ENCODE results near the gene PTGIS. TPM values are rescaled to one million over a fixed set of nuclear protein-coding genes. Genes with fewer than 3 reads are reported as not detected.

Gene PTGIS
- total and polyA plus RNA-seq, 9 donors = 23.8 to 45.4 (median 28.7) TPM

- no peak overlapping the region for H3K27ac ChIP-seq (ENCODE audit: low read length)
- 61% methylated on average over 5 of the region's 6 CpGs for WGBS (ENCODE audit: insufficient coverage)
- H3K4me3 ChIP-seq (ENCODE audit: low read length) = no peak overlapping the region
- peaks cover 2% of the 10 kb centered on the region for H3K9me3 ChIP-seq (replicated peaks; ENCODE audit: control insufficient read depth, low read depth, low read length)
- DNase-seq = no peak
- peaks cover 12% of the 10 kb centered on the region for H3K4me1 ChIP-seq (ENCODE audit: control insufficient read depth, insufficient read depth, low read length)
- peaks cover 17% of the 10 kb centered on the region for H3K36me3 ChIP-seq (ENCODE audit: control insufficient read depth, insufficient read depth, low read length)
- no peaks in the 10 kb centered on the region for H3K27me3 ChIP-seq (ENCODE audit: control insufficient read depth, insufficient read depth, low read length)
Observed at GRCh38 chr20:49503176-49503575, 64.8 kb downstream of the PTGIS start.

- Histone ChIP-seq H3K27me3 (ENCODE audit: control insufficient read depth, insufficient read depth, low read length) (no peaks in the 10 kb centered on the region), H3K4me3 (ENCODE audit: low read length) (no peak overlapping the region), H3K27ac (ENCODE audit: low read length) (no peak overlapping the region), H3K4me1 (ENCODE audit: control insufficient read depth, insufficient read depth, low read length) (peaks cover 7% of the 10 kb centered on the region), H3K9me3 (replicated peaks; ENCODE audit: control insufficient read depth, low read depth, low read length) (peaks cover 2% of the 10 kb centered on the region), H3K36me3 (ENCODE audit: control insufficient read depth, insufficient read depth, low read length) (peaks cover 5% of the 10 kb centered on the region)
- peak; percentile 16 for DNase-seq
- WGBS (ENCODE audit: insufficient coverage) = 89% methylated on average over 3 of the region's 3 CpGs
Observed at GRCh38 chr20:49501917-49502316, 66.0 kb downstream of the PTGIS start.

- 44% methylated on average over 1 of the region's 1 CpG for WGBS (ENCODE audit: insufficient coverage)
- Histone ChIP-seq H3K36me3 (ENCODE audit: control insufficient read depth, insufficient read depth, low read length) (no peaks in the 10 kb centered on the region), H3K27me3 (ENCODE audit: control insufficient read depth, insufficient read depth, low read length) (no peaks in the 10 kb centered on the region), H3K4me1 (ENCODE audit: control insufficient read depth, insufficient read depth, low read length) (no peaks in the 10 kb centered on the region), H3K9me3 (replicated peaks; ENCODE audit: control insufficient read depth, low read depth, low read length) (peaks cover 2% of the 10 kb centered on the region), H3K4me3 (ENCODE audit: low read length) (no peak overlapping the region), H3K27ac (ENCODE audit: low read length) (no peak overlapping the region)
- DNase-seq = no peak
Observed at GRCh38 chr20:49497398-49497669, 70.6 kb downstream of the PTGIS start.

- Histone ChIP-seq H3K36me3 (ENCODE audit: control insufficient read depth, insufficient read depth, low read length) (no peaks in the 10 kb centered on the region), H3K4me1 (ENCODE audit: control insufficient read depth, insufficient read depth, low read length) (no peaks in the 10 kb centered on the region), H3K4me3 (ENCODE audit: low read length) (no peak overlapping the region), H3K27ac (ENCODE audit: low read length) (no peak overlapping the region), H3K27me3 (ENCODE audit: control insufficient read depth, insufficient read depth, low read length) (no peaks in the 10 kb centered on the region), H3K9me3 (replicated peaks; ENCODE audit: control insufficient read depth, low read depth, low read length) (no peaks in the 10 kb centered on the region)
- no peak for DNase-seq
- 49% methylated on average over 5 of the region's 5 CpGs for WGBS (ENCODE audit: insufficient coverage)
Observed at GRCh38 chr20:49496553-49497397, 71.2 kb downstream of the PTGIS start.

- Histone ChIP-seq H3K4me1 (ENCODE audit: control insufficient read depth, insufficient read depth, low read length) (no peaks in the 10 kb centered on the region), H3K4me3 (ENCODE audit: low read length) (no peak overlapping the region), H3K27me3 (ENCODE audit: control insufficient read depth, insufficient read depth, low read length) (peaks cover 2% of the 10 kb centered on the region), H3K27ac (ENCODE audit: low read length) (no peak overlapping the region), H3K36me3 (ENCODE audit: control insufficient read depth, insufficient read depth, low read length) (no peaks in the 10 kb centered on the region), H3K9me3 (replicated peaks; ENCODE audit: control insufficient read depth, low read depth, low read length) (no peaks in the 10 kb centered on the region)
- no peak for DNase-seq
- 80% methylated on average over 4 of the region's 4 CpGs for WGBS (ENCODE audit: insufficient coverage)
Observed at GRCh38 chr20:49496043-49496442, 71.9 kb downstream of the PTGIS start.

GRCh38 chr20:49490689-49491088, 77.2 kb downstream of the PTGIS start:
- Histone ChIP-seq H3K4me3 (ENCODE audit: low read length) (no peak overlapping the region), H3K4me1 (ENCODE audit: control insufficient read depth, insufficient read depth, low read length) (no peaks in the 10 kb centered on the region), H3K27ac (ENCODE audit: low read length) (no peak overlapping the region), H3K36me3 (ENCODE audit: control insufficient read depth, insufficient read depth, low read length) (no peaks in the 10 kb centered on the region), H3K27me3 (ENCODE audit: control insufficient read depth, insufficient read depth, low read length) (peaks cover 4% of the 10 kb centered on the region), H3K9me3 (replicated peaks; ENCODE audit: control insufficient read depth, low read depth, low read length) (no peaks in the 10 kb centered on the region)
- no peak for DNase-seq
- no CpG with 5 or more reads among the region's 1 CpG for WGBS (ENCODE audit: insufficient coverage)

- no peaks in the 10 kb centered on the region for H3K4me1 ChIP-seq (ENCODE audit: control insufficient read depth, insufficient read depth, low read length)
- H3K9me3 ChIP-seq (replicated peaks; ENCODE audit: control insufficient read depth, low read depth, low read length) = no peaks in the 10 kb centered on the region
- 88% methylated on average over 3 of the region's 5 CpGs for WGBS (ENCODE audit: insufficient coverage)
- peaks cover 11% of the 10 kb centered on the region for H3K27me3 ChIP-seq (ENCODE audit: control insufficient read depth, insufficient read depth, low read length)
- no peak overlapping the region for H3K4me3 ChIP-seq (ENCODE audit: low read length)
- H3K27ac ChIP-seq (ENCODE audit: low read length) = no peak overlapping the region
- no peak for DNase-seq
- H3K36me3 ChIP-seq (ENCODE audit: control insufficient read depth, insufficient read depth, low read length) = no peaks in the 10 kb centered on the region
Observed at GRCh38 chr20:49489688-49490087, 78.2 kb downstream of the PTGIS start.

- Histone ChIP-seq H3K36me3 (ENCODE audit: control insufficient read depth, insufficient read depth, low read length) (peaks cover 3% of the 10 kb centered on the region), H3K4me1 (ENCODE audit: control insufficient read depth, insufficient read depth, low read length) (peaks cover 17% of the 10 kb centered on the region), H3K27ac (ENCODE audit: low read length) (no peak overlapping the region), H3K27me3 (ENCODE audit: control insufficient read depth, insufficient read depth, low read length) (peaks cover 20% of the 10 kb centered on the region), H3K4me3 (ENCODE audit: low read length) (no peak overlapping the region), H3K9me3 (replicated peaks; ENCODE audit: control insufficient read depth, low read depth, low read length) (no peaks in the 10 kb centered on the region)
- DNase-seq = no peak
Observed at GRCh38 chr20:49486064-49486463, 81.9 kb downstream of the PTGIS start.

GRCh38 chr20:49485563-49485962, 82.4 kb downstream of the PTGIS start:
- peaks cover 20% of the 10 kb centered on the region for H3K27me3 ChIP-seq (ENCODE audit: control insufficient read depth, insufficient read depth, low read length)
- H3K27ac ChIP-seq (ENCODE audit: low read length) = no peak overlapping the region
- DNase-seq = no peak
- no peak overlapping the region for H3K4me3 ChIP-seq (ENCODE audit: low read length)
- no peaks in the 10 kb centered on the region for H3K9me3 ChIP-seq (replicated peaks; ENCODE audit: control insufficient read depth, low read depth, low read length)
- 60% methylated on average over 1 of the region's 1 CpG for WGBS (ENCODE audit: insufficient coverage)
- H3K36me3 ChIP-seq (ENCODE audit: control insufficient read depth, insufficient read depth, low read length) = peaks cover 3% of the 10 kb centered on the region
- peaks cover 17% of the 10 kb centered on the region for H3K4me1 ChIP-seq (ENCODE audit: control insufficient read depth, insufficient read depth, low read length)

- H3K36me3 ChIP-seq (ENCODE audit: control insufficient read depth, insufficient read depth, low read length) = peaks cover 3% of the 10 kb centered on the region
- no peaks in the 10 kb centered on the region for H3K9me3 ChIP-seq (replicated peaks; ENCODE audit: control insufficient read depth, low read depth, low read length)
- peak overlapping the region; percentile 50 for H3K4me3 ChIP-seq (ENCODE audit: low read length)
- under 1% methylated on average over 55 of the region's 61 CpGs for WGBS (ENCODE audit: insufficient coverage)
- H3K27ac ChIP-seq (ENCODE audit: low read length) = no peak overlapping the region
- peaks cover 20% of the 10 kb centered on the region for H3K27me3 ChIP-seq (ENCODE audit: control insufficient read depth, insufficient read depth, low read length)
- DNase-seq = peak; percentile 85
- peaks cover 17% of the 10 kb centered on the region for H3K4me1 ChIP-seq (ENCODE audit: control insufficient read depth, insufficient read depth, low read length)
Observed at GRCh38 chr20:49484180-49485140, 83.5 kb downstream of the PTGIS start.

Data from muscle of leg (tissue), 11 donors.